PC-3 (cell line): Measurements from ENCODE around the gene FNDC5.

ENCODE experiments used
- CTCF ChIP-seq: fragments of 300-600 bp; sonication (generic); conservative IDR thresholded peaks from 2 replicates; pipeline ENCODE4 v1.5.1; 2017; ENCODE audit warnings: antibody characterized with exemption, low read depth, mild to moderate bottlenecking, low read length
- EZH2 ChIP-seq: fragments of 300-600 bp; sonication (generic); IDR thresholded peaks from one replicate; pipeline ENCODE4 v1.6.1; 2017; ENCODE audit warnings: antibody characterized with exemption, mild to moderate bottlenecking, low read length; ENCODE audit not compliant: unreplicated experiment
- EZH2phosphoT487 ChIP-seq: fragments of 300-600 bp; sonication (generic); IDR thresholded peaks from 2 replicates; pipeline ENCODE4 v1.6.1; 2018; ENCODE audit warnings: mild to moderate bottlenecking, antibody characterized with exemption, low read length, borderline replicate concordance

GRCh38 chr1:32860566-32860965, 10.1 kb downstream of the FNDC5 start:
- TF ChIP-seq CTCF (no peak), EZH2 (no peak), EZH2phosphoT487 (no peak)
